MM.1S (cell line): ENCODE measurements around the gene FAM43A.
A peak's percentile ranks its signal among the peaks of the same experiment; 100 is the strongest.

ENCODE experiments used
- DNase-seq: peaks from one replicate; pipeline ENCODE4 v3.0.0-alpha.2; 2015
- H2AFZ ChIP-seq: fragments of 300-600 bp; sonication (generic); 2 replicates; pipeline ENCODE4 v1.6.0; 2016; ENCODE audit warnings: antibody characterized with exemption, low read length
- H3F3A ChIP-seq: fragments of 300-600 bp; sonication (generic); 2 replicates; pipeline ENCODE4 v1.6.1; 2016; ENCODE audit warnings: mild to moderate bottlenecking, antibody characterized with exemption, low read length, moderate library complexity, mixed read lengths; ENCODE audit not compliant: insufficient read depth
- H3K27ac ChIP-seq: fragments of 300-600 bp; sonication (generic); 2 replicates; pipeline ENCODE4 v1.5.1; 2016; ENCODE audit warnings: mild to moderate bottlenecking, low read length
- H3K27me3 ChIP-seq: fragments of 300-600 bp; sonication (generic); replicated peaks from 2 replicates; pipeline ENCODE4 v1.6.0; 2016; ENCODE audit warnings: low read length; ENCODE audit not compliant: insufficient read depth
- H3K36me3 ChIP-seq: fragments of 300-600 bp; sonication (generic); replicated peaks from 2 replicates; pipeline ENCODE4 v1.6.1; 2016; ENCODE audit warnings: mild to moderate bottlenecking, low read length, mixed read lengths; ENCODE audit not compliant: insufficient read depth
- H3K4me1 ChIP-seq: fragments of 300-600 bp; sonication (generic); 2 replicates; pipeline ENCODE4 v1.6.1; 2016; ENCODE audit warnings: low read length, mixed read lengths
- H3K4me2 ChIP-seq: fragments of 300-600 bp; sonication (generic); 2 replicates; pipeline ENCODE4 v1.6.0; 2016; ENCODE audit warnings: low read depth, low read length
- H3K4me3 ChIP-seq: fragments of 300-600 bp; sonication (generic); 2 replicates; pipeline ENCODE4 v1.5.1; 2016; ENCODE audit warnings: low read length, mixed read lengths
- H3K79me2 ChIP-seq: fragments of 300-600 bp; sonication (generic); 2 replicates; pipeline ENCODE4 v1.6.1; 2016; ENCODE audit warnings: mixed run types, low read length, mixed read lengths
- H3K9ac ChIP-seq: fragments of 300-600 bp; sonication (generic); 2 replicates; pipeline ENCODE4 v1.6.1; 2016; ENCODE audit warnings: low read length, mixed read lengths
- H3K9me2 ChIP-seq: fragments of 300-600 bp; sonication (generic); replicated peaks from 2 replicates; pipeline ENCODE4 v1.6.1; 2016; ENCODE audit warnings: mild to moderate bottlenecking, low read length, mixed read lengths; ENCODE audit not compliant: insufficient read depth
- H3K9me3 ChIP-seq: fragments of 300-600 bp; sonication (generic); replicated peaks from 2 replicates; pipeline ENCODE4 v1.6.1; 2016; ENCODE audit warnings: mild to moderate bottlenecking, low read length, mixed read lengths; ENCODE audit not compliant: insufficient read depth
- H4K20me1 ChIP-seq: fragments of 300-600 bp; sonication (generic); 2 replicates; pipeline ENCODE4 v1.6.1; 2016; ENCODE audit warnings: mild to moderate bottlenecking, low read length, moderate library complexity, mixed read lengths; ENCODE audit not compliant: insufficient read depth
- EZH2 ChIP-seq: fragments of 300-600 bp; sonication (generic); optimal IDR thresholded peaks from 2 replicates; pipeline ENCODE3; 2017; ENCODE audit warnings: low read depth, mild to moderate bottlenecking, antibody characterized with exemption, low read length, mixed read lengths
- EZH2phosphoT487 ChIP-seq: fragments of 300-600 bp; sonication (generic); IDR thresholded peaks from 2 replicates; pipeline ENCODE4 v1.6.1; 2018; ENCODE audit warnings: antibody characterized with exemption, low read length
- TF ChIP-seq, protein P1 (sequence below): fragments of 300-600 bp; sonication (generic); IDR thresholded peaks from 2 replicates; pipeline ENCODE4 v1.5.1; 2016; ENCODE audit warnings: antibody characterized with exemption, low read length, mixed read lengths

Gene FAM43A

DNA sequence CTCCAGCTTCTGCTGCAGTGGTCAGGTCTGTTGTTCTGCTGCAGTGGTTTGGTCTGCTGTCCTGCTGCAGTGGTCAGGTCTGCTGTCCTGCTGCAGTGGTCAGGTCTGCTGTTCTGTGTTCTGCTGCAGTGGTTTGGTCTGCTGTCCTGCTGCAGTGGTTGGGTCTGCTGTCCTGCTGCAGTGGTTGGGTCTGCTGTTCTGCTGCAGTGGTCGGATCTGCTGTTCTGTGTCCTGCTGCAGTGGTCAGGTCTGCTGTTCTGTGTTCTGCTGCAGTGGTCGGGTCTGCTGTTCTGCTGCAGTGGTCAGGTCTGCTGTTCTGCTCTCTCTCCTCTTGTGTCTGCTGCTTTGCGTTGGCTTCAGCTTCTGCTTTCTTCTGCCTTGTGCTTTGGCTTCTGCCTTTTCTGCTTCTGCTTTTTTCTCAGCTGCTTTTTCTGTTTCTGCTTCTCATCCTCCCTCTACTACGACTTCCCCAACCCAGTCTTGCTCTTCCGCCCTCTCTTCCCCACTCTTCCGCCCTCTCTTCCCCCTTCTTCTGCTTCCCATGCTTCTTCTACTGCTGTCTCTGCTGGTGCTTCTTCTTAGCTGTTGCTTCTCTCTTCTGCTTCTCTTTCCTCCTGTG, 50.7 kb downstream of the FAM43A start:
- Histone ChIP-seq H3K9me3 (no peaks in the 10 kb centered on the region), H4K20me1 (no peaks in the 10 kb centered on the region), H3F3A (no peaks in the 10 kb centered on the region), H3K9ac (no peak overlapping the region), H3K9me2 (no peaks in the 10 kb centered on the region), H2AFZ (no peak overlapping the region), H3K4me2 (peak overlapping the region; percentile 5; the same call in 1 of the 2 replicates), H3K27me3 (0 out of 2 replicates have a peak, but pooled peaks cover 6% of the 10 kb centered on the region), H3K4me1 (no peaks in the 10 kb centered on the region), H3K27ac (no peak overlapping the region), H3K79me2 (no peaks in the 10 kb centered on the region), H3K36me3 (no peaks in the 10 kb centered on the region), H3K4me3 (no peak overlapping the region)
- DNase-seq, result no peak
- TF ChIP-seq EZH2, result no peak
- TF ChIP-seq, protein P1, sequence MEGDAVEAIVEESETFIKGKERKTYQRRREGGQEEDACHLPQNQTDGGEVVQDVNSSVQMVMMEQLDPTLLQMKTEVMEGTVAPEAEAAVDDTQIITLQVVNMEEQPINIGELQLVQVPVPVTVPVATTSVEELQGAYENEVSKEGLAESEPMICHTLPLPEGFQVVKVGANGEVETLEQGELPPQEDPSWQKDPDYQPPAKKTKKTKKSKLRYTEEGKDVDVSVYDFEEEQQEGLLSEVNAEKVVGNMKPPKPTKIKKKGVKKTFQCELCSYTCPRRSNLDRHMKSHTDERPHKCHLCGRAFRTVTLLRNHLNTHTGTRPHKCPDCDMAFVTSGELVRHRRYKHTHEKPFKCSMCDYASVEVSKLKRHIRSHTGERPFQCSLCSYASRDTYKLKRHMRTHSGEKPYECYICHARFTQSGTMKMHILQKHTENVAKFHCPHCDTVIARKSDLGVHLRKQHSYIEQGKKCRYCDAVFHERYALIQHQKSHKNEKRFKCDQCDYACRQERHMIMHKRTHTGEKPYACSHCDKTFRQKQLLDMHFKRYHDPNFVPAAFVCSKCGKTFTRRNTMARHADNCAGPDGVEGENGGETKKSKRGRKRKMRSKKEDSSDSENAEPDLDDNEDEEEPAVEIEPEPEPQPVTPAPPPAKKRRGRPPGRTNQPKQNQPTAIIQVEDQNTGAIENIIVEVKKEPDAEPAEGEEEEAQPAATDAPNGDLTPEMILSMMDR, result no peak
- TF ChIP-seq EZH2phosphoT487, result no peak

DNA sequence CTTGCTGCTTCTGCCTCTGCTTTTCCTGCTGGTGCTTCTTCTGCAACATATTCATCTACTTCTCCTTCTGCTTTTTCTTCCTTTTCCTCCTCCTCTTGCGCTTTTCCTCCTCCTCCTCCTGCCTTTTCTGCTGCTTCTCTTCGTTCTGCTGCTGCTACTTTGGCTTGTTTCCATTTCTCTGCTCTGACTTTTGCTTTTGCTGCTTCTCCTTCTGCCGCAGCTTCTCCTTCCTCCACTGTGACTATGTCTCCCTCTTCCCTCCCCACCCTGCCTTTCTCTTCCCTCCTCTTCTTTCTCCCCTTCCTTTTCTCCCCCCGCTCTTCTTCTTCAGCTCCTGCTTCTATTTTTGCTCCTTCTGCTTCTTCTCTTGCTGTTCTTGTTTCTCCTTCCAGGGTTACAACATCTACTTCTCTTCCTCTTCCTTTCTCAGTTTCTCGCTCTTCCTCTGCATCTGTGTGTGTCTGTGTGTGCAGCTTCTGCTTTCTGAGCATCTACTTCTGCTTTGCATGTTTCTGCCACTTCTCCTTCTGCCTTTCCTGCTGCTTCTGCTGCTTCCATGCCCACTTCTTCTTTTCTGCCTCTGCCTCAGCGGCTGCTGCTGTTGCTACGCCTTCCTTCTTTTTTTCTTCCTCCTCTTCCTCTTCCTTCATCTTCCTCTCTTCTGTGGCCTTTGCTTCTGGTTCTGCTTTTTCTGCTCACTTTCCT, 51.4 kb downstream of the FAM43A start:
- Histone ChIP-seq H3K4me3 (no peak overlapping the region), H2AFZ (no peak overlapping the region; the same call in 1 of the 2 replicates), H3K4me2 (peak overlapping the region; percentile 5; the same call in 1 of the 2 replicates), H3F3A (no peaks in the 10 kb centered on the region), H3K36me3 (no peaks in the 10 kb centered on the region), H3K27ac (no peak overlapping the region), H3K4me1 (no peaks in the 10 kb centered on the region), H3K9me3 (no peaks in the 10 kb centered on the region), H4K20me1 (no peaks in the 10 kb centered on the region), H3K9ac (no peak overlapping the region), H3K9me2 (no peaks in the 10 kb centered on the region), H3K27me3 (0 out of 2 replicates have a peak, but pooled peaks cover 6% of the 10 kb centered on the region), H3K79me2 (no peaks in the 10 kb centered on the region)
- no peak for DNase-seq
- TF ChIP-seq EZH2 (no peak), EZH2phosphoT487 (no peak)
- TF ChIP-seq, protein P1, result no peak
